GM23338 (cell line): ENCODE results near the gene ZBTB3. TPM values are rescaled to one million over a fixed set of nuclear protein-coding genes. Genes with fewer than 3 reads are reported as not detected.

Source experiments
- ATAC-seq: fragments of 200-7000 bp; cut with Tn5 transposase; 3 replicates; pipeline ENCODE4 v1.9.1; 2020
- DNase-seq: peaks from one replicate; pipeline ENCODE4 v3.0.0-alpha.2; 2015; ENCODE audit warnings: low spot score
- H2AFZ ChIP-seq: fragments of 200-600 bp; sonication (generic); 2 replicates; pipeline ENCODE4 v1.8.0; 2016; ENCODE audit warnings: antibody characterized with exemption, mild to moderate bottlenecking, moderate library complexity
- H3F3A ChIP-seq: fragments of 200-600 bp; sonication (generic); replicated peaks from 2 replicates; pipeline ENCODE4 v1.8.0; 2017; ENCODE audit warnings: antibody characterized with exemption, mixed run types, low read depth
- H3K27ac ChIP-seq: fragments of 200-600 bp; sonication (generic); 2 replicates; pipeline ENCODE4 v1.6.1; 2016; ENCODE audit warnings: low read depth
- H3K27me3 ChIP-seq: fragments of 200-600 bp; sonication (generic); 2 replicates; pipeline ENCODE4 v1.8.0; 2016; ENCODE audit warnings: mild to moderate bottlenecking, mixed run types, moderate library complexity; ENCODE audit not compliant: insufficient read depth
- H3K36me3 ChIP-seq: fragments of 200-600 bp; sonication (generic); 2 replicates; pipeline ENCODE4 v1.8.0; 2016; ENCODE audit warnings: mild to moderate bottlenecking; ENCODE audit not compliant: insufficient read depth
- H3K4me1 ChIP-seq: fragments of 200-600 bp; sonication (generic); 2 replicates; pipeline ENCODE4 v1.8.0; 2016; ENCODE audit warnings: mild to moderate bottlenecking, moderate library complexity; ENCODE audit not compliant: insufficient read depth
- H3K4me2 ChIP-seq: fragments of 200-600 bp; sonication (generic); 2 replicates; pipeline ENCODE4 v1.7.1; 2017; ENCODE audit warnings: mixed run types
- H3K4me3 ChIP-seq: fragments of 200-600 bp; sonication (generic); 2 replicates; pipeline ENCODE4 v1.6.1; 2016; ENCODE audit warnings: mixed run types
- H3K79me2 ChIP-seq: fragments of 200-600 bp; sonication (generic); replicated peaks from 2 replicates; pipeline ENCODE4 v1.8.0; 2017; ENCODE audit warnings: mild to moderate bottlenecking; ENCODE audit not compliant: insufficient read depth
- H3K9me2 ChIP-seq: fragments of 200-600 bp; sonication (generic); 2 replicates; pipeline ENCODE4 v1.8.0; 2017; ENCODE audit not compliant: insufficient read depth
- H4K20me1 ChIP-seq: fragments of 200-600 bp; sonication (generic); replicated peaks from 2 replicates; pipeline ENCODE4 v1.8.0; 2017; ENCODE audit warnings: mild to moderate bottlenecking; ENCODE audit not compliant: insufficient read depth
- H3K27ac Mint-ChIP-seq: 2 replicates; pipeline ENCODE4 v1.8.0; 2020; ENCODE audit warnings: inconsistent platforms, mild to moderate bottlenecking, moderate library complexity, mixed read lengths
- H3K27me3 Mint-ChIP-seq: 3 replicates; pipeline ENCODE4 v1.8.0; 2022; ENCODE audit warnings: low read depth, mild to moderate bottlenecking, moderate library complexity, mixed read lengths, inconsistent platforms; ENCODE audit not compliant: insufficient read depth, poor library complexity
- H3K36me3 Mint-ChIP-seq: 3 replicates; pipeline ENCODE4 v1.8.0; 2021; ENCODE audit warnings: low read depth, mild to moderate bottlenecking, inconsistent platforms, moderate library complexity, mixed read lengths
- H3K4me1 Mint-ChIP-seq: 3 replicates; pipeline ENCODE4 v1.8.0; 2020; ENCODE audit warnings: mild to moderate bottlenecking, inconsistent platforms, mixed read lengths
- H3K4me3 Mint-ChIP-seq: 3 replicates; pipeline ENCODE4 v1.8.0; 2021; ENCODE audit warnings: moderate library complexity, mild to moderate bottlenecking, inconsistent platforms, mixed read lengths
- H3K9me3 Mint-ChIP-seq: 3 replicates; pipeline ENCODE4 v1.8.0; 2020; ENCODE audit warnings: moderate library complexity, mild to moderate bottlenecking, inconsistent platforms, mixed read lengths
- CREB1 ChIP-seq: fragments of 250-450 bp; sonication (Bioruptor Pico); IDR thresholded peaks from 2 replicates; pipeline ENCODE4 v1.5.0; 2020; ENCODE audit warnings: low read depth, mild to moderate bottlenecking, moderate library complexity
- EZH2phosphoT487 ChIP-seq: fragments of 200-600 bp; sonication (generic); IDR thresholded peaks from one replicate; pipeline ENCODE4 v1.8.1; 2018; ENCODE audit warnings: antibody characterized with exemption; ENCODE audit not compliant: unreplicated experiment
- NANOG ChIP-seq: IDR thresholded peaks from 2 replicates; pipeline ENCODE4 v1.6.1; 2016; ENCODE audit warnings: antibody characterized with exemption, borderline replicate concordance
- POLR2AphosphoS5 ChIP-seq: IDR thresholded peaks from 2 replicates; pipeline ENCODE4 v1.6.1; 2016; ENCODE audit warnings: antibody characterized with exemption, low read depth
- REST ChIP-seq: IDR thresholded peaks from one replicate; pipeline ENCODE4 v1.6.1; 2018; ENCODE audit warnings: antibody characterized with exemption; ENCODE audit not compliant: unreplicated experiment
- ZNF114 ChIP-seq: fragments of 250-450 bp; sonication (Bioruptor Pico); IDR thresholded peaks from 2 replicates; pipeline ENCODE4 v1.5.0; 2020; ENCODE audit warnings: mild to moderate bottlenecking, moderate library complexity
- ZNF331 ChIP-seq: fragments of 250-450 bp; sonication (Bioruptor Pico); IDR thresholded peaks from 2 replicates; pipeline ENCODE4 v1.5.0; 2020; ENCODE audit warnings: low read depth, mild to moderate bottlenecking, moderate library complexity
- polyA plus RNA-seq: library from polyadenylated mRNA; unstranded; fragments of >200 nt; fragmentation: Nextera tagmentation; extraction: Ambion mirVana; gene quantifications from 2 replicates; pipeline ENCODE4 v1.2.1, GENCODE V29; 2016
- total RNA-seq: library from RNA; depleted of rRNA; stranded (reverse); fragments of >200 nt; shearing (Covaris generic); gene quantifications from 2 replicates; pipeline ENCODE4 v1.2.3, GENCODE V29; 2014
- TF ChIP-seq, protein P1 (sequence below): IDR thresholded peaks from 2 replicates; pipeline ENCODE4 v1.6.1; 2016; ENCODE audit warnings: antibody characterized with exemption
- TF ChIP-seq, protein P2 (sequence below), 2 experiments: fragments of 200-600 bp in 1 of 2; sonication (generic) in 1 of 2; conservative IDR thresholded peaks; 2 replicates each; pipeline versions ENCODE4 v1.5.1 to v1.6.1; 2016 to 2017; ENCODE audit warnings: antibody characterized with exemption in 2 of 2, low read depth in 2 of 2, mild to moderate bottlenecking in 2 of 2, moderate library complexity in 1 of 2

ZBTB3 gene
- total and polyA plus RNA-seq, 2 experiments from 2014 or later, result 47.8 to 82.6 TPM

GRCh38 chr11:62709247-62710000 lies 44.5 kb downstream of the ZBTB3 start:
- Histone ChIP-seq H3K36me3 (peaks cover 31% of the 10 kb centered on the region), H4K20me1 (no peaks in the 10 kb centered on the region; the same call in none of the 2 replicates), H3K4me3 (peak overlapping the region; percentile 82), H2AFZ (peak overlapping the region; percentile 93), H3K79me2 (peaks cover 8% of the 10 kb centered on the region), H3K27ac (peak overlapping the region; percentile 100), H3K9me2 (no peaks in the 10 kb centered on the region), H3K4me2 (peak overlapping the region; percentile 95), H3K4me1 (peaks cover 31% of the 10 kb centered on the region), H3F3A (peaks cover 67% of the 10 kb centered on the region), H3K27me3 (no peaks in the 10 kb centered on the region)
- ATAC-seq (peak; percentile 54), DNase-seq (peak; percentile 100)
- Mint-ChIP-seq H3K4me3 (peak overlapping the region; percentile 92), H3K4me1 (peaks cover 52% of the 10 kb centered on the region), H3K9me3 (no peaks in the 10 kb centered on the region), H3K36me3 (peaks cover 51% of the 10 kb centered on the region), H3K27me3 (peaks cover 27% of the 10 kb centered on the region), H3K27ac (peak overlapping the region; percentile 99)
- TF ChIP-seq ZNF331 (CRISPR knock-in tag) (no peak), CREB1 (CRISPR knock-in tag) (peak; percentile 83), NANOG (no peak), REST (peak; percentile 18), EZH2phosphoT487 (no peak), ZNF114 (CRISPR knock-in tag) (peak; percentile 95), POLR2AphosphoS5 (peak; percentile 66)
- TF ChIP-seq, protein P1, sequence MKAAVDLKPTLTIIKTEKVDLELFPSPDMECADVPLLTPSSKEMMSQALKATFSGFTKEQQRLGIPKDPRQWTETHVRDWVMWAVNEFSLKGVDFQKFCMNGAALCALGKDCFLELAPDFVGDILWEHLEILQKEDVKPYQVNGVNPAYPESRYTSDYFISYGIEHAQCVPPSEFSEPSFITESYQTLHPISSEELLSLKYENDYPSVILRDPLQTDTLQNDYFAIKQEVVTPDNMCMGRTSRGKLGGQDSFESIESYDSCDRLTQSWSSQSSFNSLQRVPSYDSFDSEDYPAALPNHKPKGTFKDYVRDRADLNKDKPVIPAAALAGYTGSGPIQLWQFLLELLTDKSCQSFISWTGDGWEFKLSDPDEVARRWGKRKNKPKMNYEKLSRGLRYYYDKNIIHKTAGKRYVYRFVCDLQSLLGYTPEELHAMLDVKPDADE, result peak; percentile 89
- TF ChIP-seq, protein P2, sequence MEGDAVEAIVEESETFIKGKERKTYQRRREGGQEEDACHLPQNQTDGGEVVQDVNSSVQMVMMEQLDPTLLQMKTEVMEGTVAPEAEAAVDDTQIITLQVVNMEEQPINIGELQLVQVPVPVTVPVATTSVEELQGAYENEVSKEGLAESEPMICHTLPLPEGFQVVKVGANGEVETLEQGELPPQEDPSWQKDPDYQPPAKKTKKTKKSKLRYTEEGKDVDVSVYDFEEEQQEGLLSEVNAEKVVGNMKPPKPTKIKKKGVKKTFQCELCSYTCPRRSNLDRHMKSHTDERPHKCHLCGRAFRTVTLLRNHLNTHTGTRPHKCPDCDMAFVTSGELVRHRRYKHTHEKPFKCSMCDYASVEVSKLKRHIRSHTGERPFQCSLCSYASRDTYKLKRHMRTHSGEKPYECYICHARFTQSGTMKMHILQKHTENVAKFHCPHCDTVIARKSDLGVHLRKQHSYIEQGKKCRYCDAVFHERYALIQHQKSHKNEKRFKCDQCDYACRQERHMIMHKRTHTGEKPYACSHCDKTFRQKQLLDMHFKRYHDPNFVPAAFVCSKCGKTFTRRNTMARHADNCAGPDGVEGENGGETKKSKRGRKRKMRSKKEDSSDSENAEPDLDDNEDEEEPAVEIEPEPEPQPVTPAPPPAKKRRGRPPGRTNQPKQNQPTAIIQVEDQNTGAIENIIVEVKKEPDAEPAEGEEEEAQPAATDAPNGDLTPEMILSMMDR (conservative IDR thresholded peaks at IDR 0.05; ENCODE audit: low read depth in 2 of 2), result no peak
